Liver (tissue), 9 donors: Measurements from ENCODE around the gene MIDN. TPM values are rescaled to one million over a fixed set of nuclear protein-coding genes. Genes with fewer than 3 reads are reported as not detected.

Experiments
- DNase-seq: peaks from one replicate; pipeline ENCODE4 v3.0.0-alpha.2; 2017; ENCODE audit warnings: low spot score
- H3K27ac ChIP-seq, 2 donors: one replicate each; pipeline ENCODE4 v1.7.0; 2013; ENCODE audit warnings: inconsistent platforms in 2 of 2, low read length in 2 of 2, control low read depth in 1 of 2, low read depth in 1 of 2, mild to moderate bottlenecking in 1 of 2
- H3K27me3 ChIP-seq, 4 donors: one replicate each; pipeline versions ENCODE4 v1.6.1 to v1.7.0; 2013; ENCODE audit warnings: low read length in 3 of 4, inconsistent platforms in 1 of 4, mild to moderate bottlenecking in 1 of 4, moderate library complexity in 1 of 4; ENCODE audit not compliant: control insufficient read depth in 4 of 4, insufficient read depth in 4 of 4
- H3K36me3 ChIP-seq, 4 donors: one replicate each; pipeline versions ENCODE4 v1.6.1 to v1.7.0; 2013; ENCODE audit warnings: low read length in 3 of 4, mild to moderate bottlenecking in 3 of 4, low read depth in 1 of 4, moderate library complexity in 1 of 4; ENCODE audit not compliant: control insufficient read depth in 4 of 4, insufficient read depth in 3 of 4
- H3K4me1 ChIP-seq, 4 donors: one replicate each; pipeline versions ENCODE4 v1.6.1 to v1.7.0; 2013; ENCODE audit warnings: low read length in 3 of 4, mild to moderate bottlenecking in 3 of 4, moderate library complexity in 1 of 4; ENCODE audit not compliant: control insufficient read depth in 4 of 4, insufficient read depth in 4 of 4
- H3K4me3 ChIP-seq, 3 donors: one replicate each; pipeline versions ENCODE4 v1.6.1 to v1.7.0; 2013; ENCODE audit warnings: low read length in 3 of 3, control low read depth in 1 of 3, low read depth in 1 of 3, mild to moderate bottlenecking in 1 of 3
- H3K9ac ChIP-seq, 2 donors: one replicate each; pipeline ENCODE4 v1.7.0; 2013; ENCODE audit warnings: low read length in 2 of 2, mild to moderate bottlenecking in 2 of 2, moderate library complexity in 2 of 2, control low read depth in 1 of 2, low read depth in 1 of 2
- H3K9me3 ChIP-seq, 4 donors: one replicate each; pipeline versions ENCODE4 v1.6.1 to v1.7.0; 2013; ENCODE audit warnings: low read length in 3 of 4; ENCODE audit not compliant: control insufficient read depth in 4 of 4
- EGR1 ChIP-seq, 2 donors: IDR thresholded peaks; 2 replicates each; pipeline ENCODE4 v1.6.1; 2016 to 2018; ENCODE audit warnings: antibody characterized with exemption in 2 of 2, low read depth in 2 of 2
- FOXA1 ChIP-seq: IDR thresholded peaks from 2 replicates; pipeline ENCODE4 v1.6.1; 2016; ENCODE audit warnings: antibody characterized with exemption
- FOXA2 ChIP-seq: IDR thresholded peaks from 2 replicates; pipeline ENCODE4 v1.6.1; 2016; ENCODE audit warnings: antibody characterized with exemption
- GABPA ChIP-seq, 2 donors: IDR thresholded peaks in 1 of 2; conservative IDR thresholded peaks in 1 of 2; 2 replicates each; pipeline ENCODE4 v1.6.1; 2016; ENCODE audit warnings: antibody characterized with exemption in 2 of 2, mild to moderate bottlenecking in 1 of 2, moderate library complexity in 1 of 2
- HNF4A ChIP-seq, 2 donors: conservative IDR thresholded peaks; 2 replicates each; pipeline ENCODE4 v1.6.1; 2016; ENCODE audit warnings: antibody characterized with exemption in 2 of 2, mild to moderate bottlenecking in 2 of 2
- HNF4G ChIP-seq: IDR thresholded peaks from 2 replicates; pipeline ENCODE4 v1.6.1; 2016; ENCODE audit warnings: antibody characterized with exemption
- JUND ChIP-seq, 2 donors: IDR thresholded peaks; 2 replicates each; pipeline ENCODE4 v1.6.1; 2016; ENCODE audit warnings: antibody characterized with exemption in 2 of 2
- NR2F2 ChIP-seq: IDR thresholded peaks from 2 replicates; pipeline ENCODE4 v1.6.1; 2016; ENCODE audit warnings: antibody characterized with exemption
- RAD21 ChIP-seq, 2 donors: IDR thresholded peaks; 2 replicates each; pipeline ENCODE4 v1.6.1; 2016; ENCODE audit warnings: antibody characterized with exemption in 2 of 2, mild to moderate bottlenecking in 2 of 2
- RXRA ChIP-seq, 2 donors: IDR thresholded peaks; 2 replicates each; pipeline ENCODE4 v1.6.1; 2017 to 2018; ENCODE audit warnings: antibody characterized with exemption in 2 of 2, mild to moderate bottlenecking in 1 of 2
- SP1 ChIP-seq: IDR thresholded peaks from 2 replicates; pipeline ENCODE4 v1.6.1; 2018; ENCODE audit warnings: antibody characterized with exemption, mild to moderate bottlenecking
- TAF1 ChIP-seq: conservative IDR thresholded peaks from 2 replicates; pipeline ENCODE4 v1.6.1; 2016; ENCODE audit warnings: antibody characterized with exemption, mild to moderate bottlenecking
- YY1 ChIP-seq: IDR thresholded peaks from 2 replicates; pipeline ENCODE4 v1.6.1; 2016; ENCODE audit warnings: antibody characterized with exemption, mild to moderate bottlenecking
- WGBS: extraction: QIAGEN DNeasy Blood & Tissue Kit; methylation state at CpG from one replicate; pipeline ENCODE4 v1.1.7; 2013; 5-methylcytosine and 5-hydroxymethylcytosine counted together
- polyA plus RNA-seq, 2 donors: library from polyadenylated mRNA; stranded (reverse) in 1 of 2; unstranded in 1 of 2; fragments of 200-250 nt in 1 of 2; fragments of >200 nt in 1 of 2; fragmentation: Nextera tagmentation in 1 of 2; extraction: Ambion mirVana in 1 of 2; gene quantifications; one replicate each; pipeline versions ENCODE4 v1.2.1 to v1.2.3, GENCODE V29; 2013 to 2015
- total RNA-seq, 2 donors: library from RNA; depleted of rRNA; stranded (reverse); fragments of >200 nt; gene quantifications; one replicate each; pipeline ENCODE4 v1.2.3, GENCODE V29; 2014
- TF ChIP-seq, protein P1 (sequence below): IDR thresholded peaks from 2 replicates; pipeline ENCODE4 v1.6.1; 2016; ENCODE audit warnings: antibody characterized with exemption, mild to moderate bottlenecking
- TF ChIP-seq, protein P2 (sequence below): fragments of 150-350 bp; IDR thresholded peaks from 2 replicates; pipeline ENCODE4 v1.5.1; 2017; ENCODE audit warnings: improper control_type of control experiment, low read depth, low read length; ENCODE audit not compliant: missing input control
- TF ChIP-seq, protein P3 (sequence below): IDR thresholded peaks from 2 replicates; pipeline ENCODE4 v1.6.1; 2016; ENCODE audit warnings: antibody characterized with exemption
- TF ChIP-seq, protein P4 (sequence below): IDR thresholded peaks from 2 replicates; pipeline ENCODE4 v1.6.1; 2016; ENCODE audit warnings: antibody characterized with exemption
- TF ChIP-seq, protein P5 (sequence below): IDR thresholded peaks from 2 replicates; pipeline ENCODE4 v1.6.1; 2016; ENCODE audit warnings: antibody characterized with exemption
- donor health status: healthy.
- donor health status: healthy.
- donor health status: healthy.
- donor health status: healthy.
- donor health status: healthy.

Gene MIDN
- total and polyA plus RNA-seq, 4 donors: 2.9 to 22.9 (median 11.8) TPM

DNA sequence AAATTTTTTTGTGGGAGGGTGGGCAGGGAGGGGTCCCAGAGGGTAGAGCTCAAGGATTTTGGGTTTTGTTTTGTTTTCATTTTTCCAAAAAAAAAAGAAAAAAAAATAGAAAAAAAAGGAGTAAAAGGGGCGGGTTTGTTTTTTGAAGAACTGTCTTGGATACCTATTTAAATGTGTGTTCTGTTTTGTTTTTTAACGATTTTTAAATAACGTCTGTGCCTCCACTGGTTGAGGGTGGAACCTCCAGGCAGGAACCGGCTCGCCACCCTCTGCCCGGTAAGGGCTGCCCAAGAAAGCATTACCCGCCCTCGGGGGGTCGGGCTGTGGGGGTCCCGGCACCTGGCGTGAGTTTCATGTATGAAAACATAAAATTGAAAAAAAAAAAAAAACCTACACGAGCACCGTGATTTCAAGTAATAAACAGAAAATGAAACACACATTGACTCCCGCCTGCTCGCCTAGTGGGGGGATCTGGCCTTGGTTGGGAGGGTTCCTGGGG lies 10.4 kb downstream of the MIDN start:
- no peaks in the 10 kb centered on the region for H3K9me3 ChIP-seq
- no peak for DNase-seq
- 35% methylated on average over 15 of the region's 15 CpGs for WGBS
- no peak overlapping the region for H3K9ac ChIP-seq
- peaks cover 31 to 80% (median 61%) of the 10 kb centered on the region in 4 donors for H3K4me1 ChIP-seq
- H3K27ac ChIP-seq: peak overlapping the region; percentile 82 to 97
- no peaks in the 10 kb centered on the region for H3K27me3 ChIP-seq
- peaks cover 19 to 30% (median 21%) of the 10 kb centered on the region in 4 donors for H3K36me3 ChIP-seq
- peak overlapping the region in 1 of 3 donors; percentile 4 for H3K4me3 ChIP-seq
- TF ChIP-seq EGR1 (IDR thresholded peaks at IDR 0.05; ENCODE audit: low read depth in 2 of 2) (no peak), HNF4G (no peak), JUND (IDR thresholded peaks at IDR 0.05) (no peak), NR2F2 (no peak), RAD21 (IDR thresholded peaks at IDR 0.05) (no peak), RXRA (IDR thresholded peaks at IDR 0.05) (no peak), FOXA2 (no peak), SP1 (no peak), HNF4A (conservative IDR thresholded peaks at IDR 0.05) (no peak), YY1 (no peak), GABPA (IDR thresholded peaks at IDR 0.05 in 1 of 2, conservative IDR thresholded peaks at IDR 0.05 in 1 of 2) (no peak), FOXA1 (no peak), TAF1 (no peak)
- TF ChIP-seq, protein P1, sequence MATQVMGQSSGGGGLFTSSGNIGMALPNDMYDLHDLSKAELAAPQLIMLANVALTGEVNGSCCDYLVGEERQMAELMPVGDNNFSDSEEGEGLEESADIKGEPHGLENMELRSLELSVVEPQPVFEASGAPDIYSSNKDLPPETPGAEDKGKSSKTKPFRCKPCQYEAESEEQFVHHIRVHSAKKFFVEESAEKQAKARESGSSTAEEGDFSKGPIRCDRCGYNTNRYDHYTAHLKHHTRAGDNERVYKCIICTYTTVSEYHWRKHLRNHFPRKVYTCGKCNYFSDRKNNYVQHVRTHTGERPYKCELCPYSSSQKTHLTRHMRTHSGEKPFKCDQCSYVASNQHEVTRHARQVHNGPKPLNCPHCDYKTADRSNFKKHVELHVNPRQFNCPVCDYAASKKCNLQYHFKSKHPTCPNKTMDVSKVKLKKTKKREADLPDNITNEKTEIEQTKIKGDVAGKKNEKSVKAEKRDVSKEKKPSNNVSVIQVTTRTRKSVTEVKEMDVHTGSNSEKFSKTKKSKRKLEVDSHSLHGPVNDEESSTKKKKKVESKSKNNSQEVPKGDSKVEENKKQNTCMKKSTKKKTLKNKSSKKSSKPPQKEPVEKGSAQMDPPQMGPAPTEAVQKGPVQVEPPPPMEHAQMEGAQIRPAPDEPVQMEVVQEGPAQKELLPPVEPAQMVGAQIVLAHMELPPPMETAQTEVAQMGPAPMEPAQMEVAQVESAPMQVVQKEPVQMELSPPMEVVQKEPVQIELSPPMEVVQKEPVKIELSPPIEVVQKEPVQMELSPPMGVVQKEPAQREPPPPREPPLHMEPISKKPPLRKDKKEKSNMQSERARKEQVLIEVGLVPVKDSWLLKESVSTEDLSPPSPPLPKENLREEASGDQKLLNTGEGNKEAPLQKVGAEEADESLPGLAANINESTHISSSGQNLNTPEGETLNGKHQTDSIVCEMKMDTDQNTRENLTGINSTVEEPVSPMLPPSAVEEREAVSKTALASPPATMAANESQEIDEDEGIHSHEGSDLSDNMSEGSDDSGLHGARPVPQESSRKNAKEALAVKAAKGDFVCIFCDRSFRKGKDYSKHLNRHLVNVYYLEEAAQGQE: no peak
- TF ChIP-seq, protein P2, sequence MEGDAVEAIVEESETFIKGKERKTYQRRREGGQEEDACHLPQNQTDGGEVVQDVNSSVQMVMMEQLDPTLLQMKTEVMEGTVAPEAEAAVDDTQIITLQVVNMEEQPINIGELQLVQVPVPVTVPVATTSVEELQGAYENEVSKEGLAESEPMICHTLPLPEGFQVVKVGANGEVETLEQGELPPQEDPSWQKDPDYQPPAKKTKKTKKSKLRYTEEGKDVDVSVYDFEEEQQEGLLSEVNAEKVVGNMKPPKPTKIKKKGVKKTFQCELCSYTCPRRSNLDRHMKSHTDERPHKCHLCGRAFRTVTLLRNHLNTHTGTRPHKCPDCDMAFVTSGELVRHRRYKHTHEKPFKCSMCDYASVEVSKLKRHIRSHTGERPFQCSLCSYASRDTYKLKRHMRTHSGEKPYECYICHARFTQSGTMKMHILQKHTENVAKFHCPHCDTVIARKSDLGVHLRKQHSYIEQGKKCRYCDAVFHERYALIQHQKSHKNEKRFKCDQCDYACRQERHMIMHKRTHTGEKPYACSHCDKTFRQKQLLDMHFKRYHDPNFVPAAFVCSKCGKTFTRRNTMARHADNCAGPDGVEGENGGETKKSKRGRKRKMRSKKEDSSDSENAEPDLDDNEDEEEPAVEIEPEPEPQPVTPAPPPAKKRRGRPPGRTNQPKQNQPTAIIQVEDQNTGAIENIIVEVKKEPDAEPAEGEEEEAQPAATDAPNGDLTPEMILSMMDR: no peak
- TF ChIP-seq, protein P3, sequence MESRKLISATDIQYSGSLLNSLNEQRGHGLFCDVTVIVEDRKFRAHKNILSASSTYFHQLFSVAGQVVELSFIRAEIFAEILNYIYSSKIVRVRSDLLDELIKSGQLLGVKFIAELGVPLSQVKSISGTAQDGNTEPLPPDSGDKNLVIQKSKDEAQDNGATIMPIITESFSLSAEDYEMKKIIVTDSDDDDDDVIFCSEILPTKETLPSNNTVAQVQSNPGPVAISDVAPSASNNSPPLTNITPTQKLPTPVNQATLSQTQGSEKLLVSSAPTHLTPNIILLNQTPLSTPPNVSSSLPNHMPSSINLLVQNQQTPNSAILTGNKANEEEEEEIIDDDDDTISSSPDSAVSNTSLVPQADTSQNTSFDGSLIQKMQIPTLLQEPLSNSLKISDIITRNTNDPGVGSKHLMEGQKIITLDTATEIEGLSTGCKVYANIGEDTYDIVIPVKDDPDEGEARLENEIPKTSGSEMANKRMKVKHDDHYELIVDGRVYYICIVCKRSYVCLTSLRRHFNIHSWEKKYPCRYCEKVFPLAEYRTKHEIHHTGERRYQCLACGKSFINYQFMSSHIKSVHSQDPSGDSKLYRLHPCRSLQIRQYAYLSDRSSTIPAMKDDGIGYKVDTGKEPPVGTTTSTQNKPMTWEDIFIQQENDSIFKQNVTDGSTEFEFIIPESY: no peak
- TF ChIP-seq, protein P4, sequence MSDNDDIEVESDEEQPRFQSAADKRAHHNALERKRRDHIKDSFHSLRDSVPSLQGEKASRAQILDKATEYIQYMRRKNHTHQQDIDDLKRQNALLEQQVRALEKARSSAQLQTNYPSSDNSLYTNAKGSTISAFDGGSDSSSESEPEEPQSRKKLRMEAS: no peak
- TF ChIP-seq, protein P5, sequence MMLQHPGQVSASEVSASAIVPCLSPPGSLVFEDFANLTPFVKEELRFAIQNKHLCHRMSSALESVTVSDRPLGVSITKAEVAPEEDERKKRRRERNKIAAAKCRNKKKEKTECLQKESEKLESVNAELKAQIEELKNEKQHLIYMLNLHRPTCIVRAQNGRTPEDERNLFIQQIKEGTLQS: no peak
